Measurements from ENCODE around the gene VWA8.
"Not testable (repeated sequence)": the region's sequence is repeated elsewhere in the genome, so short reads cannot be mapped to it uniquely, and the experiment has no call there.

Gene VWA8

DNA sequence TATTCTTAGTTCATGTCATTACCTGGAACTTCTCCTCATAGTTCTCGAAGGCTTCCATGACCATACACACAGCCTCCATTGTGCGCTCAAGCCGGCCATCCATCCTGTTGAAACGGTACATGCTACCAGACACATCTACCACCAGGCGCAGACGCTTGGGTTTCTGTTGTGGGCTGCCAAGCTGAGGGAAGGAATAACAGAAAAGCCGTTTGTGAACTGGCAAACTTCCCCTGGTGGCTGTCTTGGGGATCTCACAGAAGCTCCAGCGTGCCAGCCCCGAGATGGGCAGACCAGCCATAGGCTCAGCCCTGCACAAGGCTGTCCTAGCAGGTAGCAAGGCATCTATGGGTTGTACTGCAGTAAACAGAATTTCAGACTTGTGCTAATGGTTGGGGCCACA lies 373.4 kb downstream of the VWA8 start:
- H3K27ac ChIP-seq, result no peak overlapping the region
- no peak overlapping the region for H3K4me3 ChIP-seq

DNA sequence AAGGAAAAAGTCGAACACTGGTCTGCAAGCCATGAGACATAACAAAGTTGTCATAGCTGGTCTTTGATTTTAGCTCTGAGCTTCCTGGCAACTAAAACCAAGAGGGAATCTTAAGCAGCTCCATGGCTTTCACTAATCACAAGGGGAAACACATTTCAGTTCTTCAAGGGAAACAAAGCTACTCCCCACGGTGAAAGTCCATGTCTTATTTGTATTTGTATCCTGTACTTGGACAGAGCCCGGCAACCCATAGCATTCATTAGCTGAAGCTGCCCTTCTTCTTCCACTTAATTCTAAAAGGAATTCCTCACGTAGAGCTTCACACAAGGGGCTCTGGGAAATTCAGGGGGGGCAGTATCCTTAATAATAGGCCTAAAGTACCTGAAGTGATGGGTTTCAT lies 374.7 kb downstream of the VWA8 start:
- Histone ChIP-seq H3K27ac (no peak overlapping the region), H3K4me3 (no peak overlapping the region)

DNA sequence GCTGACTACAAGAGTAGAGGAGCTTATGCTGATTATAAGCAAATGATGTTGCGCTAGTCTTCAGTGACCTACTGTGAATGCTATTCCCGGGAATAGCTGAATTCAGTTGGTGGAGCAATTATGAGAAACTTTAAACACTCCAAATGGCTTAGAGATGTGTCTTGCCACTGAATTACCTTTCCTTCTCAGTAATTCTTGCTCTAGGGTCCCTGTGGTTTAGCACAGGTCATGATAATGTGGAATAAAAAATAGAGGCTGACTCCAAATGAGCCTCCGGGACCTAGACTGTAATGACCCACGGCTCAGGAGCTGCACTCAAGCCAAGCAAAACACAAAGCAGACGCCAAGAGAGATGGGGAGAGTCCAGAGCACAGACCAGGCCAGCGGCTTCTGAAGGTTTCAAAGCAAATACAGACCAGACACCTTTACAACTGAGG lies 378.9 kb downstream of the VWA8 start:
- H3K4me3 ChIP-seq, result no peak overlapping the region

DNA sequence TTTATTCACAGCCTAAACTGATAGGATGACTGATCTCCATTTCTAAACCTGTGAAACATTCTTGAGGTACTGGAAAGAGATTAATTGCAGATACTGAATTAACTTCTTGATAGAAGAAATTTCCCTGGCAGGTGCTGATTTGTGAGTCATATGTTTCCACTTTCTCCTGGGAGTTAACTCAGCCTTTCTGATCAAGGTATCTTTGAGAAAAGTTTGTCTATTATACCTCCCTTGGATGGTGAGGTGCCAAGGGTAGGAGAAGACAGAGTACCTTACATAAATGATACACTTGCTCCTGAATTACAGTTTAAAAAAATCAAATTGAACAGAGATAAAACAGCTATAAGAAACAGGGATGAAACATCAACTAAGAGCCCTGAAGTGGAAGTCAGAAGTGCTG lies 380.6 kb downstream of the VWA8 start:
- H3K4me3 ChIP-seq, result no peak overlapping the region
- H3K27ac ChIP-seq, result no peak overlapping the region

More for the DNA sequence above, 378.9 kb downstream of the VWA8 start:
- H3K27ac ChIP-seq, result no peak overlapping the region

DNA sequence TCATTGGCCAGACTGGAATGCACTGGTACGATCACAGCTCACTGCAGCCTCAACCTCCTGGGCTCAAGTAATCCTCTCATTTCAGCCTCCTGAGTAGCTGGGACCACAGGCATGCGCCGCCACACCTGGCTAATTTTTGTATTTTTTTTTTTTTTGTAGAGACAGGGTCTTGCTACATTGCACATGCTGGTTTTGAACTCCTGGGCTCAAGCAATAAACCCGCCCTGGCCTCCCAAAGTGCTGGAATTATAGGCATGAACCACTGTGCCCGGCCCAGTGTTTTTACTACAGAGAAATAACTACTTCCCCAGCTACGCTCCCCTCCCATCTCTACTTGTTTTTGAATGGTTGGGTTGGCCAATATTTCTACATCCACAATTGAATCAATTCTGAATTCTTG lies 381.0 kb downstream of the VWA8 start:
- Histone ChIP-seq H3K4me3 (no peak overlapping the region), H3K27ac (no peak overlapping the region)

DNA sequence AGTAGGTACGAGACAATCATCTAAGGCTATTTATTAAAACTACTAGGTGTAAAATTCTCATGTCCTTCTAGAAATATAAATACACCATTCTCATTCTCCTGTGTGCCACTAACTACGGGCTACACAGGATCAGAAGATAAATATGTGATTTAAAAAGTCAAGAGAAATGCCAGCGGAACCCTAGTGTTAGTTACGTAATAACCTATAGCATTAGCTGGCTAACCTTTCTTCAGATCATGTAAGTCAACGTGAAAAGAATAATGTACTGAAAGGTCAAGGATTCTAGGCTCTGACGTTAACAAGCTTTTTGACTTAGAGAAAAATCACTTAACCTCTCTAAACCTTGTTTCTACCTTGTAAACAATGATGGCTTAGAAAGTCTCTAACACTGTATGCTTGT lies 381.7 kb downstream of the VWA8 start:
- H3K4me3 ChIP-seq, result no peak overlapping the region
- H3K27ac ChIP-seq, result no peak overlapping the region

DNA sequence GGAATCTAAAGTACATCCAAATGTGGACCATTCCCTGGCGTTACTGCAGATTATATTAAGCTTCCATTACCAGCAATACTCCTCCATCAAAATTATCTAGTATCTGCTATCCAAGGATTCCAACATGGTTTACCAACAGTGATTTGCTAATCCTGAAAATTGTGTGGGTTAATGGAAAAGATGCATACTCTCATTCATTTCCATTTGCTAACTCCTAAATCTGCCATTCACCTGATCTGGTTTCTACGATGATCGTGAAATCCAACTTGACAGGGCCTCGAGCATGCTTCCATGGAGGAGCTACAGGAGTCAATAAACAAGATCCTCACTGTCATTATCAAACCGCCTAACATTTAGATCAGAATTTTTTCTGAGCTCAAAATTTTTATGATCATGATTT lies 382.5 kb downstream of the VWA8 start:
- no peak overlapping the region for H3K27ac ChIP-seq

DNA sequence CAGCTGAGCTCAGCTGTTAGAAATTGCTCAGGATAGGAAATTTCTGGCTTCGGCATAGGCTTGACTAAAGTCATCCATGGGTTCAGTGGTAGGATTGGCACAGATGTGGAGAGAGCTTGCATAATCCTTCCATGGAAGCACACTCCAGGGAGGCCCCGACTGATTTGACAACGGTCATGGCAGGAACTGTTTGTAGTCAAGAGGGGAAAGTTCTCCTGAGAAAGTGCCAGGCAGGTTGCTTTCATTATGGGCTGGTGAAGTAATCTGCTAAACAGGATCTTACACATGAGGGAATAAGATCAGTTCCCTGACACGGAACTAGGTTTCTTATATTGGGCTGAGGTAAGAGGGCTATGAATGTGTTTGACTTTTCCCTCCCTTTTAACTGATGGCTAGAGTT lies 383.5 kb downstream of the VWA8 start:
- Histone ChIP-seq H3K27ac (peak overlapping the region in 3 of 21 experiments; percentile 0 to 45 (median 0)), H3K4me3 (no peak overlapping the region)

More for the DNA sequence above, 382.5 kb downstream of the VWA8 start:
- no peak overlapping the region for H3K4me3 ChIP-seq

DNA sequence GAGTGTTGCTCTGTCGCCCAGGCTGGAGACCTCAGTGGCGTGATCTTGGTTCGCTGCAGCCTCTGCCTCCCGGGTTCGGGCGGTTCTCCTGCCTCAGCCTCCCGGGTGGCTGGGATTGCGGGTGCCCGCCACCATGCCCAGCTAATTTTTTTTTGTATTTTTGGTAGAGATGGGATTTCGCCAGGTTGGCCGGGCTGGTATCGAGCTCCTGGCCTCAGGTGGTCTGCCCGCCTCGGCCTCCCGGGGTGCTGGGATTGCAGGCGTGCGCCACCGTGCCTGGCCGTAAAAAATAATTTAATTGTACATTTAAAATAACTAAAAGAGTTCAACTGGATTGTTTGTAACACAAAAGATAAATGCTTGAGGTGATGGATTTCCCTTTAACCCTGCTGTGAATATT lies 387.3 kb downstream of the VWA8 start:
- H3K27ac ChIP-seq, H3K4me3 ChIP-seq: not testable (repeated sequence)

DNA sequence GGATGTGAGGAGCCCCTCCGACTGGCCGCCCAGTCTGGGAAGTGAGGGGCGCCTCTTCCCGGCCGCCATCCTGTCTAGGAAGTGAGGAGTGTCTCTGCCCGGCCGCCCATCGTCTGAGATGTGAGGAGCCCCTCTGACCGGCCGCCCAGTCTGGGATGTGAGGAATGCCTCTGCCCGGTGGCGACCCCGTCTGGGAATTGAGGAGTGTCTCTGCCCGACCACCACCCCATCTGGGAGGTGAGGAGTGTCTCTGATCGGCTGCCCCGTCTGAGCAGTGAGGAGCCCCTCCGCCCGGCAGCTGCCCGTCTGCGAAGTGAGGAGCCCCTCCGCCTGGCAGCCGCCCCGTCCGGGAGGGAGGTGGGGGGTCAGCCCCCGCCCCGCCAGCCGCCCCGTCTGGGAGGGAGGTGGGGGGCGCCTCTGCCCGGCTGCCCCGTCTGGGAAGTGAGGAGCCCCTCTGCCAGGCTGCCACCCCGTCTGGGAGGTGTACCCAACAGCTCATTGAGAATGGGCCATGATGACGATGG lies 389.0 kb downstream of the VWA8 start:
- not testable (repeated sequence) for H3K4me3 ChIP-seq, H3K27ac ChIP-seq

DNA sequence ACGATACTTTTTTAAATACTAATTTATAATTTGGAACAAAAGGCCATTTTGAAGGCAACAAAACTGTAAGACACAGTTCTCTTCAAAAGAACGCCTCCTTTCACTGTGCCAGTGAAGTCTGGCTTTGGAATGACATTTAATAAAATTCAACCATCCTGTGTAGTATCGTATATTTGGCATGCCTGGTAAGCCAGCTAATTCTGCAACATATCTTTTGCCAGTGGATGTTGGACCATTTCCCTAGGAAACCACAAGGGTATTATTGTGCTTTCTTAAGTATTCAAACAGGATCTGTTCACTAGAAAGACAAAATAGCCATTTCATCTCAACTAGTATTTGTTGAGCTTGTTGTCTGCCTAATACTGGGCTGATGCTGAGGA lies 391.9 kb downstream of the VWA8 start:
- Histone ChIP-seq H3K27ac (peak overlapping the region in 6 of 21 experiments; percentile 6 to 51 (median 21)), H3K4me3 (no peak overlapping the region)

DNA sequence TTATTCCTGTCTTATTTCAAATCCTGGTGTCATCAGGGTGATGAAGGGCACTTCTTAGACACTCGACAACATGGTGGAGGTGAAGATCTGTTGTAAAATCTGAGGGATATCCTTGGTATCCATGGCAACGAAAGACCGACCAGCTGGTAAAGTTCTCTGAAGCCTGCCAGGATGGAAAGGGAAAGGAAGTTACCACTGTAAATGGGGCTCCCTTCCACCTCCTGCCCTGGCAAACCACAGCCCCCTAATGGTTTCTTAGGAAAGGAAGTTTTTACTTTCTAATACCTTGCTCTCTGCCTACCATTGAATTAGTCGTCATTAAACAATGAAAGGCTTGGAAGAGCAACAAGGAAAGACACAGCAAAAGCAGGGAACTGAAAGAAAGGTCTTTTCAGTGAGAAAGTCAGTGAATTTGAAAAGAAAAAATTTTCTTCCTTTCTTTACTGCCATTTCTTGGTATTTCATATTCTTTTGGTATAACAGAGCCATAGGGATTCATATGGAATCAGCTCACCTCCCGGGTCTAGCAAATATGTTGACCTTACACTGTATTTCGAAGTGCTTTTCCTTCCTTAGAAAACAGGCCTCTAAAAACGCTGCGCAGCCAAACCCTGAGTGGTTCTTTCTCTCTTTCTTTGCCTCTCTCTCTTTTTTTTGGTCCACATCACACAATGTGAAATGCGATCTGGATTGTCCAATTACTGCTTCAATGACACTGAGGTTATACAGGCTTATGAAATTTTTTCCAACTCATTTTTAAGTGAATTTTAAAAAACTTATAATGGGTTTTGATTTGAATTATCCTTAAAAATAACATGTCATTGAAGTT lies 392.6 kb downstream of the VWA8 start:
- no peak overlapping the region for H3K4me3 ChIP-seq
- H3K27ac ChIP-seq, result peak overlapping the region in 7 of 21 experiments; percentile 17 to 63 (median 40)

DNA sequence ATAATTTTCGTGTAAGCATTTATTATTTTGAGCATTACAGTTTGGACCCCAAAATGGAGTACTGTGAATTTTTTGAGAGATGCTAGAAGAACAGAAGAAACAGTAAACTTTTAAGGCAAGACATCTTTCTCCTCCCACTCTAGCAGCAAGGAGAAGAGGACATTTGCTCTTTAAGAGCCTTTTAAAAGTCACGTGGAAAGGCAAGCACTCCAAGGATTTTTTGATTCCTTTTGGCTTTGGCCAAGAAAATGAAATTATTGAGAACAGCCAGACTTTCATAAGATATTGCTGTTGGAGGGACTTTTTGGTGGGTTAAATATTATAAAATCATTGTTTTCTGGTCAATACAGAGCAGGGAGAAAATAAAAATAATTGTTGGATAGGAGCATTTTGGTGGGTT lies 393.5 kb downstream of the VWA8 start:
- Histone ChIP-seq H3K4me3 (no peak overlapping the region), H3K27ac (no peak overlapping the region)

DNA sequence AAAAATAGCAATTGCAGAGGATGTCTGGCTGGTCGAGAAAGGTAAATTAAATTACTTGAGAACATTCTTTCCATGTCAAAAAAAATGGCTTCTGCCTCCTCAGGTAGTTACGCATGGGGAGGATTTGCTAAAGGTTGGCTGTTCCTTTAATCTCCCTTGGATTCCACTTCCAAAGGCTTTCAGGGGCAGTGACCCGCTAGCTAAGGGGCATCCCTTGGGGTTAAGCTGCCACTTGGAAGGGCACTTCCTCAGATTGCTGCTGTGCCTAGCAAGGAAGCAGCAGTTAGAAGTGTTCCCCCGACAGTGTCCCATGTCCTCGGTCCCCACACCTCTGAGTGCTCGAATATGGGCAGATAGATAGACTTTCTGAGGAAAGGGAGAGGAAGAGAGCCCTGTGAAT lies 395.1 kb downstream of the VWA8 start:
- Histone ChIP-seq H3K4me3 (no peak overlapping the region), H3K27ac (peak overlapping the region in 3 of 21 experiments; percentile 26 to 81 (median 64))

DNA sequence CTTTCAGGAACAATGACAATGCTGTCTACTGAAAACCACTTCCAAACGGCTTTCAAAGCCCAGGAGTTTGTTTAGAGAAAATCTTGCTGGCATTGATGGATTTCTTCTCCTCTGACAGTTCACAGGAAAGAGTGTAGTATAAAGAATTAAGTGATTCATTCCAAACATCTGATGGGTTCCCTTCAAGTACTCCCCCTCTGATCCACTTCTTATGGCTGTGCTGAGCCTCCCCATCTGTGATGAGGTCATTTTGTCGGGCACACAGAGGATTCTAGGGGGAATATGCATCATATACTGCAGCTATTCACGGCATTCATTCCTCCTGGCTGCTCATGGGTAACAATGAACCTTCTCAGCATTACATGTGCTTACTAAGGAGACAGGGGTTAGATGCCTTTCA lies 395.7 kb downstream of the VWA8 start:
- no peak overlapping the region for H3K4me3 ChIP-seq
- H3K27ac ChIP-seq, result peak overlapping the region in 5 of 21 experiments; percentile 1 to 81 (median 32)

DNA sequence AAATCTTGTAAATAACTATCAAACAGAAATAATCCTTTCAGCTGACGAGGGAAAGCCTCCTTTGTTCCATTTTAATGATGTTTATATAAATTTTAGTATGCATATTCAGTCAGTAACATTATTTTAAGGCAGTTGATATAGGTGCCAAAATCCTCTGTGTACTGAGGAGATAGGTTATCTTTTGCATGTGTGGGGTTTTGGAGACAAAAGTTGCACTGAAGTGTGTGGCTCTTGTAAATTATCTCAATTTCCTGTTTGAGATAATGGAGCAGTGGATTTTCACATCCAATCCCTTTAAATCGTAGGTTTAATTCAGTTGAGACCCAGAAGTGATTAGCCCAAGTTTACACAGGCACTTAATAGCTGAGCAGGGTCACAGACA lies 396.9 kb downstream of the VWA8 start:
- H3K4me3 ChIP-seq, result no peak overlapping the region
- peak overlapping the region in 4 of 21 experiments; percentile 45 to 81 (median 69) for H3K27ac ChIP-seq

DNA sequence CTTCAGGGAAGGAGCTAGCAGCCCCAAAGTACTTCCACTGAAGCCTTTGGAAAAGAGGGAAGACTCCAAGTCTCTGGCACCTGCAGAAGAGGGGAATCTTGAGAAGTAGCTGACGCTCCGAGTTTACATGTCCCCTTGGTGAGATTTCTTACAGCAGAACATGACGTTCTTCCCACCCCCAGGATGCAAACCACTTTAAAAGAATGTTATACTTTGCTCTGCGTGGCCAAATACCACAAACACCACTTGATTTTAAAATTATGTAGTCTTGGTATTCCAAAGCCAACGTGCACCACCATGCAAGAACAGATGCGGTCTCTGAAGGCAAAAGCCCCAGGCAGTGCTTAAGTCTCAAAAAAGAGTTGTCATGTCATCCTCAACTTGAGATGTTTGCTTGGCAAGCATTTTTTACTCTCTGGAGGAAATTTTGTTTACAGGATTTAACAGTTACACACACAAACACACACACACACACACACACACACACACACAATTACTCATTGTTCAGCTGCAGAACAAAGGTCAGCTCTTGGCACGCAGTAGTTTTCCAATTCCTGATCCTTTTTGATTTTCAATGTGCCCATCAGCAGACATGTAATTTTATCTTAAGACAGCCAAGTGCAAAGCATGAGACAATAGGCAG lies 397.4 kb downstream of the VWA8 start:
- H3K27ac ChIP-seq, result peak overlapping the region in 5 of 21 experiments; percentile 36 to 81 (median 60)

DNA sequence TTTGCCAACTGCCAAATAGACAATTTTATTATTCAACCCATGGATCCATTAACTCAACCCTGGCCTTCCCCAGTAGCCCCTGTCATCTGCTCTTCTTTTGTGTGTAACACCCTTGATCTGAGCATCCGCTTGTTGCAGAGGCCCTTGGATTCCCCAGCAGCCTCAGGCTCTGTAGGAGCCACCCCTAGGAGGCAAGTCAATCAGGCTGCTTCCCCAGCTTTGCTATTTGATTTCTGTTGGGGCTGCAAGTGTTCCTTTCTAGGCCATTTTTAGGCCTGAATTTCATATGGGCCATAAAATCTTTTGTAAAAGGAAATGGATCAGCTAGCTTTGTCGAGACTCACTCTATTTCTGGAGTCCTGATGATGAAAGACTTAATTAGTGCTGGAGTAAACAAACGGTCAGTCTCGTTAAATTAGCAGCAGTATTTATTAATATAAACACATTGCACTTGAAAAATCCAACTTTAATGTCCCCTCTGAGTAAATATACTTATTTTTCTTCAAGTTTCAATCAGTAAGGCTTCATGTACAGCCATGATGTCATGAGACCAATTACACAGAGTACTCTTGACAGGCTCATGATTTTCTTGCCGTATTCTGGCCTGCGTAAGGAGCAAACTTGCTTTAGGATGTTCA lies 398.2 kb downstream of the VWA8 start:
- peak overlapping the region in 9 of 21 experiments; percentile 23 to 81 (median 45) for H3K27ac ChIP-seq

More for the DNA sequence above, 397.4 kb downstream of the VWA8 start:
- no peak overlapping the region for H3K4me3 ChIP-seq

DNA sequence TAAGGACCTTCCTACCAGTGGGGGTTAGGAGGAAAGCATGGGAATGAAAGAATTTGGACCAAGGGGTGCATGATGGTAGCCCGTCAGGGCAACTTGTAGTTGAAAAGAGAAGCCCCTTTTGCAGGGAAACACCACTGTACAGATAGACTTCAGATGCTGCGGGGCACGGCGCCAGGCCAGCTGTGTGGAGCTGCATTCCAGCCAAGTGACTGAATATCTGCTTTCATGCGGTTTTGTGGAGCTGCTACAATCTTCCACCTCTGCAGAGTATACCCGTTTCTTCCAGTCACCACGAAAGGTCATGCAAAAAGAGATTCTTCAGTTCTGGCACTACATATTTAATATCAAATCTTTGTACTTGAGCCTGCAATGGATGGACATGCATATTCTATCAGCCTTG lies 398.8 kb downstream of the VWA8 start:
- no peak overlapping the region for H3K4me3 ChIP-seq
- peak overlapping the region in 10 of 21 experiments; percentile 21 to 81 (median 46) for H3K27ac ChIP-seq

More for the DNA sequence above, 398.2 kb downstream of the VWA8 start:
- no peak overlapping the region for H3K4me3 ChIP-seq

DNA sequence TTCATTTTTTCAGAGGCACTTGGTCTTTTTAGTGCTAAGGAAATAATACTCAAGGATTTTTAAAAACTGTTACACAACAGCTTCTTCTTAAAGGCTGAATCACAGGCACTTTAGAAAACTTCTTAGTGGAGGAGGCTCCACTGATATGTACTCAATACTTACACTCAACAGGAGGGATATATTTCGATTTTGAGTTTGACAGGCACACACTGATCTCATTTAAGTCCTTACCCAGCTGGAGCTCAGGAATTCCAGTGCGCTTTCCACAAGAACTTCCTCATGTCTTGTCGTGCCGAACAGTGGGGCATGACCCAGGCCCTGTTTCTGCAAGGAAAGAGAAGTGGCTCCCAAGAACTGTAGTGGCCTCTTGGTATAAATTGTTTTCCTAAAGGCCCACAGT lies 399.7 kb downstream of the VWA8 start:
- Histone ChIP-seq H3K4me3 (no peak overlapping the region), H3K27ac (peak overlapping the region in 8 of 21 experiments; percentile 35 to 78 (median 50))
